Measurements from ENCODE around the gene VSIG4. TPM values are rescaled to one million over a fixed set of nuclear protein-coding genes. Genes with fewer than 3 reads are reported as not detected.

VSIG4 gene
- total RNA-seq, 4 donors from 2014 or later: 269 to 755 (median 401) TPM

DNA sequence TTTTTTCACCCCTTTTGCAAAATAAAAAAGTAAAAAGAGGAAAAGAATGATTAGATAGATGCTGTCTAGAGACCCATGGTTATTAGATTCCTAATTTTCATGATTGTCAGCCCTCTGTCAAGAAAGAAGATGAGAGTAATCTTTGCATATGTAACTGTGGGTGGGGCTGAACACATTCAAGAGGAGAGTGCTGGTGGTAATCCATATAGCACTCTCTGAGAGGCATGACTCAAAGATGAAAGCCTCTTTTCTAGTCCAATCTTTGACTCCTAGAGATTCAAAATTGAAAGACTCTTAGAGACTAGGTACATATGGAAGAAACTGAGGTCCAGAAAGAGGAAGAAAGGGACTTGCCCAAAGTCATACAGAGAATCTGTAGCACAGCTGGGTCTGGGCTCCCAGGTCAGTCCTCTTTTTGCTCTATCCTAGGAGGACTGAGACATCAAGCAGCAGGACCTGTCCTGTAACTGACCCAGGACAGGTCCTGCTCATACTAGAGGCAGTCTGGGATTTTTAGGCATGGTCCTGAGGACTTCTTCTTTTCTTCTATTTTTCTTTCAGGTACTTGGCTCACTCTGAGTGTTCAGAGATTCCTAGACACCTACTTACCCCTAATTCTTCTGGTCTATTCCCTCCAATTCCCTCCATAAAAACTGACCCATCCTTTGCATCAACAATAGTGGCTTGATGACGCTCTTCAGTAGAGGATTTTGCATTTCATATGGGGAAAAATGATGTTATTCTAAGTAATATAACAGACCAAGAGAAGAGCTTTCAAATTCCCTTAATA lies 23.8 kb downstream of the VSIG4 start:
- DNase-seq (ENCODE audit: low spot score): no peak

DNA sequence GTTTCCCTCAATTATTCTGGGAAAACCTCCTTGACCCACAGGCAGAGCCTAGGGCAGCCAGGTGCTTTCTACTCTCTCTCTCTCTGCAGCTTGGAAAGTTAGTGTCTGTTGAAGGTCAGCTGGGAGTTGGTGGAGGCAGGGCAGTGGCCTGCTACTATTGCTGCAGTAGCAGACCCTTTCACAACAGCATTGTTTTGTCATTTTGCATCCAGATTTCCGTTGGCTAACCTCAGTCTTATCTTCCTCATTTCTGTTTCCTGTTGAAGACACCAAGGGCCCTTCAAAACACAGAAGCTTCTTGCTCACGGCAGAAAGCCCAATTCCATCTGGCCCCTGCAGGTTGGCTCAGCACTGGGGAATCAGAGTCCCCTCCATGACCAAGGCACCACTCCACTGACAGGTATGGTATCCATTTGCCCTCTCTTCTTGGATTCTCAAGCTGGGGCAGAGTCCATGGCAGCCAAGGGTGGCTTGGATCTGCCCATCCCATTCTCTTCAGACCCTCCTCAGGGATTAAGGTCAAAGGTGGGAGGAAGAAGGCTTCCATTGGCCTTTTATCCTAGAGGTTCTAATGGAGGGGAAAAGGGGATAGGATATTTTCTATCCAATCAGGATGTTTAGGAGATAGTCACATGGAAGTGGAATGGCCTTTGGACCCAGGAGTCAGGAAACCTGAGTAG lies 24.6 kb downstream of the VSIG4 start:
- TF ChIP-seq, protein P1, sequence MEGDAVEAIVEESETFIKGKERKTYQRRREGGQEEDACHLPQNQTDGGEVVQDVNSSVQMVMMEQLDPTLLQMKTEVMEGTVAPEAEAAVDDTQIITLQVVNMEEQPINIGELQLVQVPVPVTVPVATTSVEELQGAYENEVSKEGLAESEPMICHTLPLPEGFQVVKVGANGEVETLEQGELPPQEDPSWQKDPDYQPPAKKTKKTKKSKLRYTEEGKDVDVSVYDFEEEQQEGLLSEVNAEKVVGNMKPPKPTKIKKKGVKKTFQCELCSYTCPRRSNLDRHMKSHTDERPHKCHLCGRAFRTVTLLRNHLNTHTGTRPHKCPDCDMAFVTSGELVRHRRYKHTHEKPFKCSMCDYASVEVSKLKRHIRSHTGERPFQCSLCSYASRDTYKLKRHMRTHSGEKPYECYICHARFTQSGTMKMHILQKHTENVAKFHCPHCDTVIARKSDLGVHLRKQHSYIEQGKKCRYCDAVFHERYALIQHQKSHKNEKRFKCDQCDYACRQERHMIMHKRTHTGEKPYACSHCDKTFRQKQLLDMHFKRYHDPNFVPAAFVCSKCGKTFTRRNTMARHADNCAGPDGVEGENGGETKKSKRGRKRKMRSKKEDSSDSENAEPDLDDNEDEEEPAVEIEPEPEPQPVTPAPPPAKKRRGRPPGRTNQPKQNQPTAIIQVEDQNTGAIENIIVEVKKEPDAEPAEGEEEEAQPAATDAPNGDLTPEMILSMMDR (IDR thresholded peaks at IDR 0.05): no peak
- DNase-seq (ENCODE audit: low spot score) (no peak), ATAC-seq (ENCODE audit: low FRiP score) (no peak)

More for the DNA sequence above, 23.8 kb downstream of the VSIG4 start:
- TF ChIP-seq, protein P1 (IDR thresholded peaks at IDR 0.05): no peak
- no peak for ATAC-seq (ENCODE audit: low FRiP score)

DNA sequence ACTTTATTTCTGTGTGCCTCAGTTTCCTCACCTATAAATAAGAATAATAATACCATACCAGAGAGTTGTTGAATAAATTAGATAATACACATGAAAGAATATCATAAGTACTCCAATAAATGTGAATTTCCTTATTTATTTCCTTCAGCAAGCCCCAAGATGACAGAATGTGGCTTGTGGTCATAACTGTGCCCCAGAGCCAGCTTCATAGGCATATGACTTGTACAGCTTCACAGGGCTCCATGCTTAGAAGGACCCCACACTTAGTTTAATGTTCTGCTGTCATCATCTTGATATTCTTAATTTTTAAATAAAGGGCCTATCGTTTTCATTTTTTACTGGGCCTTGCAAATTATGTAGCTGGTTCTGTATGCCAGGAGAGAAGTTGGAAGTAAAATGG lies 25.3 kb downstream of the VSIG4 start:
- ATAC-seq (ENCODE audit: low FRiP score) (no peak), DNase-seq (ENCODE audit: low spot score) (no peak)
- TF ChIP-seq, protein P1 (IDR thresholded peaks at IDR 0.05): no peak

DNA sequence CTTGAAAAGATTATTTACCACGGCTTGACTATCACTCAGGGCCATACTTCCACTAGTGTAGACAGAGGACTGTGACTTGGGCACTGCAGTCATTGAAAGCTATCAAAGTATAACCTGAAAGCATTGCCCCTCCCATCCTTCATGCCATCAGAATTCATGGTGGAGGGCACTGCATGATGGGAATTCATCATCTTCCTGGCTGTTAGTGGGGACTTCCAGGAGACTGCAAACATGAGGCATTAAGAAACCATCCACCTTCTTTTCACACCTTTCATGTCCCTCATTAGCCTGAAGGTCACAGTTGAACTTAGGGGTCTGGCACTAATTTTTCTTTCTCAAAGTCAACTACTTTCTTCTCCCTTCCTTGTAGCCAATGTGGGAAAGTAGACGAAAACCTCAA lies 25.8 kb downstream of the VSIG4 start:
- DNase-seq (ENCODE audit: low spot score): no peak
- TF ChIP-seq, protein P1 (IDR thresholded peaks at IDR 0.05): no peak

DNA sequence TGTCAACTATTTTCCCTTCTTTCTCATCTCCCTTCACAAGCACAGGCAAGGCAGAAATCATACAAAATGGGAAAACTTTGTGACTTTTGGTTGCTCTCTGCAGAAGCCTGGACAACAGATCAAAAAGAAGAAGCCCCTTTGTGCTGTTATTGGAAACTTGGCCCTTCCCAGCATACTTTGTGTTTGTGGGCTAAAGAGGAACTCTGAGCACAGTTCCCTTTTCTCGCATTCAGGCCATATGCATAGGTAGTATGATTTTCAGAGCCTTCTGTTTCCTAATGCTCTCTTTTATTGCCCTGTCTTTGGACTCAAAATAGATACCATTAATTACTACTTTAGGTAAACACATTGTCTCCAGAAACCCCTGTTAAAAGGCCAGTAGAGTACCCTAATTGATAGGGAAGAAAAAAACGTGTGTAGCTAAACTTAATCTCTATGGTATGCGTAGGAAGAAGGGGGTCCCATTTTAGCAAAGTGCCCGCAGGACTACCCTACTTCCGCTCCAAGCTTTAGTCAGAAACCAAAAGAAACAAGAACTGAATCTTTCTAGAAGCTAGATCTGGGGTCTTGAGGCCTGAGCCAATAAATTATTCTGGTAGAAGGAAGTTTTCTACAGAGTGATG lies 26.6 kb downstream of the VSIG4 start:
- ATAC-seq (ENCODE audit: low FRiP score): no peak
- DNase-seq (ENCODE audit: low spot score): no peak
- TF ChIP-seq, protein P1 (IDR thresholded peaks at IDR 0.05): no peak

More for the DNA sequence above, 25.8 kb downstream of the VSIG4 start:
- ATAC-seq (ENCODE audit: low FRiP score): no peak

DNA sequence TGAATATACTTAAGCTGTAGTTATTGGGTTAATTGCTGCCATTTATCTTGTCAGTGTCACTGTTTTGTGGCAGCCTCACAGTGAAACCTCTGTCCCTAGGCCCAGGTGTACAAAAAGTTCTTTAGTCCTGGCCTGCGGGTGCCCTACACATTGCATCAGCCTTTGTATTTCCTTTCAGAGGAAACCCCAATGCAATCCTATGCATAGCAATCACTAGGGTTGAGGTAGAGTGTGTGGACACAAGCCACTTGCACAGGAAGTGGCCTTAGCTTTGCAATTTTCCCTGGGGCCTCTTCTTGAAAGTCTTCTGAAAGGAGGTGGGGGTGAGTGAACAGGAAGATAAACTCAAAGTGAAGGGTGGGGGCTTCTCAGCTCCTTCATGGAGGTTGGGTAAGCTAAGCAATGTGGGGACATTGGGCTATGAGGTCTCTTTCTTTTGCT lies 27.8 kb downstream of the VSIG4 start:
- no peak for ATAC-seq (ENCODE audit: low FRiP score)
- TF ChIP-seq, protein P1 (IDR thresholded peaks at IDR 0.05): no peak
- DNase-seq (ENCODE audit: low spot score): no peak
